NCI-H82 treated with DMSO at 0.1 percent for 48 hours (cell line): Measurements from ENCODE around the gene ZNF624.
"Not testable (repeated sequence)": the region's sequence is repeated elsewhere in the genome, so short reads cannot be mapped to it uniquely, and the experiment has no call there.

Experiments
- DNase-seq: peaks from one replicate; lab custom pipeline; 2025; ENCODE audit not compliant: unreplicated experiment; lab: John Stamatoyannopoulos, UW

The ZNF624 gene

GRCh38 chr17:16653367-16654041 lies at the start of gene ZNF624:
TSS of gene ZNF624 (minus strand) at chr17:16653850.
- peak; percentile 90 for DNase-seq

- not testable (repeated sequence) for DNase-seq
These were observed 44.0 kb upstream of the ZNF624 start for GRCh38 chr17:16697603-16698002.

GRCh38 chr17:16690447-16690846 lies 36.8 kb upstream of the ZNF624 start:
- not testable (repeated sequence) for DNase-seq

- DNase-seq = not testable (repeated sequence)
These were observed 36.2 kb upstream of the ZNF624 start, which contains the start of gene CCDC144A for GRCh38 chr17:16689731-16690281. TSS of gene CCDC144A (plus strand) at chr17:16690241. CDS start at chr17:16690401, 160 bp downstream.

GRCh38 chr17:16687151-16687550 lies 33.5 kb upstream of the ZNF624 start:
- DNase-seq = not testable (repeated sequence)

- DNase-seq = not testable (repeated sequence)
These were observed 32.4 kb upstream of the ZNF624 start for GRCh38 chr17:16686019-16686418.

- DNase-seq = not testable (repeated sequence)
These were observed 29.9 kb upstream of the ZNF624 start for GRCh38 chr17:16683290-16684138.

- no peak for DNase-seq
These were observed 23.1 kb upstream of the ZNF624 start for GRCh38 chr17:16676676-16677268.

- peak; percentile 29 for DNase-seq
These were observed 13.4 kb upstream of the ZNF624 start for GRCh38 chr17:16666907-16667636.

- DNase-seq = not testable (repeated sequence)
These were observed 12.9 kb upstream of the ZNF624 start for GRCh38 chr17:16666553-16666906.

- no peak for DNase-seq
These were observed 9.3 kb upstream of the ZNF624 start for GRCh38 chr17:16662936-16663335.

- DNase-seq = no peak
These were observed 7.6 kb upstream of the ZNF624 start for GRCh38 chr17:16661217-16661616.

- no peak for DNase-seq
These were observed 743 bp downstream of the ZNF624 start for GRCh38 chr17:16652847-16653366.

- DNase-seq = no peak
These were observed 1.4 kb downstream of the ZNF624 start for GRCh38 chr17:16652252-16652651.

GRCh38 chr17:16649585-16649984 lies 4.1 kb downstream of the ZNF624 start:
- DNase-seq = no peak

- DNase-seq = no peak
These were observed 14.2 kb downstream of the ZNF624 start for GRCh38 chr17:16639438-16639837.

- DNase-seq = no peak
These were observed 30.4 kb downstream of the ZNF624 start for GRCh38 chr17:16623282-16623681.

GRCh38 chr17:16622540-16623277 lies 30.9 kb downstream of the ZNF624 start:
- DNase-seq = no peak

- no peak for DNase-seq
These were observed 36.1 kb downstream of the ZNF624 start for GRCh38 chr17:16617481-16618060.
